PC-3 (cell line): Measurements from ENCODE around the gene C1orf159. TPM values are rescaled to one million over a fixed set of nuclear protein-coding genes. Genes with fewer than 3 reads are reported as not detected.

Source experiments
- ATAC-seq: fragments of 200-7000 bp; cut with Tn5 transposase; 2 replicates; pipeline ENCODE4 v1.9.1; 2020; ENCODE audit warnings: mild to moderate bottlenecking, moderate library complexity
- BruUV-seq: library from RNA; stranded (reverse); fragments of 400-500 nt; replicated peaks from 2 replicates; lab custom pipeline; 2021; lab: Mats Ljungman, UMichigan
- CTCF ChIA-PET: fragments of 300-600 bp; sonication (Branson Sonifier 250); formaldehyde crosslinking; loops from one replicate; lab custom pipeline; 2022; ENCODE audit warnings: antibody characterized with exemption; lab: Charles Lee
- POLR2A ChIA-PET: fragments of 300-600 bp; sonication (Branson Sonifier 250); formaldehyde crosslinking; loops from one replicate; lab custom pipeline; 2022; ENCODE audit warnings: antibody characterized with exemption; ENCODE audit not compliant: unreplicated experiment; lab: Charles Lee
- DNase-seq: peaks from one replicate; pipeline ENCODE4 v3.0.0-alpha.2; 2015
- H2AFZ ChIP-seq: fragments of 300-600 bp; sonication (generic); 2 replicates; pipeline ENCODE4 v1.6.0; 2016; ENCODE audit warnings: antibody characterized with exemption, low read length
- H3F3A ChIP-seq: fragments of 300-600 bp; sonication (generic); one replicate; pipeline ENCODE4 v1.6.0; 2017; ENCODE audit warnings: antibody characterized with exemption, low read length, control low read depth, mild to moderate bottlenecking; ENCODE audit not compliant: unreplicated experiment
- H3K27ac ChIP-seq: fragments of 300-600 bp; sonication (generic); 2 replicates; pipeline ENCODE4 v1.5.1; 2016; ENCODE audit warnings: mild to moderate bottlenecking, low read length
- H3K27me3 ChIP-seq: fragments of 300-600 bp; sonication (generic); 2 replicates; pipeline ENCODE4 v1.6.1; 2016; ENCODE audit warnings: low read length, mixed read lengths
- H3K36me3 ChIP-seq: fragments of 300-600 bp; sonication (generic); 2 replicates; pipeline ENCODE4 v1.6.1; 2016; ENCODE audit warnings: low read depth, mixed run types, low read length, mixed read lengths
- H3K4me1 ChIP-seq: fragments of 300-600 bp; sonication (generic); 2 replicates; pipeline ENCODE4 v1.5.1; 2016; ENCODE audit warnings: low read length; ENCODE audit not compliant: insufficient read depth
- H3K4me2 ChIP-seq: fragments of 300-600 bp; sonication (generic); 2 replicates; pipeline ENCODE4 v1.6.0; 2016; ENCODE audit warnings: low read length
- H3K4me3 ChIP-seq: fragments of 300-600 bp; sonication (generic); 2 replicates; pipeline ENCODE4 v1.5.1; 2016; ENCODE audit warnings: mild to moderate bottlenecking, low read length, mixed read lengths
- H3K79me2 ChIP-seq: fragments of 300-600 bp; sonication (generic); 2 replicates; pipeline ENCODE4 v1.6.1; 2017; ENCODE audit warnings: low read length, mixed read lengths
- H3K9ac ChIP-seq: fragments of 300-600 bp; sonication (generic); 2 replicates; pipeline ENCODE4 v1.6.0; 2016; ENCODE audit warnings: mild to moderate bottlenecking, low read length
- H3K9me2 ChIP-seq: fragments of 300-600 bp; sonication (generic); replicated peaks from 2 replicates; pipeline ENCODE4 v1.6.1; 2016; ENCODE audit warnings: mixed run types, low read length, mixed read lengths
- H3K9me3 ChIP-seq: fragments of 300-600 bp; sonication (generic); 2 replicates; pipeline ENCODE4 v1.6.1; 2016; ENCODE audit warnings: low read length, mixed read lengths
- H4K20me1 ChIP-seq: fragments of 300-600 bp; sonication (generic); 2 replicates; pipeline ENCODE4 v1.6.1; 2016; ENCODE audit warnings: low read length, mixed read lengths
- CTCF ChIP-seq: fragments of 300-600 bp; sonication (generic); conservative IDR thresholded peaks from 2 replicates; pipeline ENCODE4 v1.5.1; 2017; ENCODE audit warnings: antibody characterized with exemption, low read depth, mild to moderate bottlenecking, low read length
- EZH2 ChIP-seq: fragments of 300-600 bp; sonication (generic); IDR thresholded peaks from one replicate; pipeline ENCODE4 v1.6.1; 2017; ENCODE audit warnings: antibody characterized with exemption, mild to moderate bottlenecking, low read length; ENCODE audit not compliant: unreplicated experiment
- EZH2phosphoT487 ChIP-seq: fragments of 300-600 bp; sonication (generic); IDR thresholded peaks from 2 replicates; pipeline ENCODE4 v1.6.1; 2018; ENCODE audit warnings: mild to moderate bottlenecking, antibody characterized with exemption, low read length, borderline replicate concordance
- intact Hi-C: fragments of 100-400 bp; cut with micrococcal nuclease; formaldehyde crosslinking; loops from 2 replicates; pipeline ENCODE4 v1.9.0; 2023
- total RNA-seq: library from RNA; depleted of rRNA; stranded (reverse); fragments of >200 nt; gene quantifications from 2 replicates; pipeline ENCODE4 v1.2.3, GENCODE V29; 2014

C1orf159 gene
- total RNA-seq, 1 experiment from 2014 or later, result 78.0 TPM

GRCh38 chr1:1125945-1126344 lies 10.1 kb upstream of the C1orf159 start:
- no peaks in the 10 kb centered on the region for H3K36me3 ChIP-seq
- no peaks in the 10 kb centered on the region for H3K9me3 ChIP-seq
- no peak overlapping the region for H3K27ac ChIP-seq
- no TSS peak for BruUV-seq
- no peaks in the 10 kb centered on the region for H3K27me3 ChIP-seq
- ChIA-PET POLR2A (interaction anchor here (0.6 kb wide), 1 partner anchor 11 kb away, joined by 3 read pairs; no protein-coding TSS in a partner anchor), CTCF (no interaction called here)
- no peak for ATAC-seq
- H3K4me2 ChIP-seq, result no peak overlapping the region
- H4K20me1 ChIP-seq, result no peaks in the 10 kb centered on the region
- intact Hi-C loops, result no loop called here
- TF ChIP-seq EZH2phosphoT487, result no peak
- TF ChIP-seq CTCF, result no peak
- TF ChIP-seq EZH2, result no peak
- no peaks in the 10 kb centered on the region for H3K9me2 ChIP-seq
- no peak overlapping the region for H2AFZ ChIP-seq
- no peak overlapping the region for H3K9ac ChIP-seq
- no peak for DNase-seq
- H3K4me3 ChIP-seq, result no peak overlapping the region
- peaks cover 25% of the 10 kb centered on the region for H3K4me1 ChIP-seq
- no peaks in the 10 kb centered on the region for H3F3A ChIP-seq
- no peaks in the 10 kb centered on the region for H3K79me2 ChIP-seq

DNA sequence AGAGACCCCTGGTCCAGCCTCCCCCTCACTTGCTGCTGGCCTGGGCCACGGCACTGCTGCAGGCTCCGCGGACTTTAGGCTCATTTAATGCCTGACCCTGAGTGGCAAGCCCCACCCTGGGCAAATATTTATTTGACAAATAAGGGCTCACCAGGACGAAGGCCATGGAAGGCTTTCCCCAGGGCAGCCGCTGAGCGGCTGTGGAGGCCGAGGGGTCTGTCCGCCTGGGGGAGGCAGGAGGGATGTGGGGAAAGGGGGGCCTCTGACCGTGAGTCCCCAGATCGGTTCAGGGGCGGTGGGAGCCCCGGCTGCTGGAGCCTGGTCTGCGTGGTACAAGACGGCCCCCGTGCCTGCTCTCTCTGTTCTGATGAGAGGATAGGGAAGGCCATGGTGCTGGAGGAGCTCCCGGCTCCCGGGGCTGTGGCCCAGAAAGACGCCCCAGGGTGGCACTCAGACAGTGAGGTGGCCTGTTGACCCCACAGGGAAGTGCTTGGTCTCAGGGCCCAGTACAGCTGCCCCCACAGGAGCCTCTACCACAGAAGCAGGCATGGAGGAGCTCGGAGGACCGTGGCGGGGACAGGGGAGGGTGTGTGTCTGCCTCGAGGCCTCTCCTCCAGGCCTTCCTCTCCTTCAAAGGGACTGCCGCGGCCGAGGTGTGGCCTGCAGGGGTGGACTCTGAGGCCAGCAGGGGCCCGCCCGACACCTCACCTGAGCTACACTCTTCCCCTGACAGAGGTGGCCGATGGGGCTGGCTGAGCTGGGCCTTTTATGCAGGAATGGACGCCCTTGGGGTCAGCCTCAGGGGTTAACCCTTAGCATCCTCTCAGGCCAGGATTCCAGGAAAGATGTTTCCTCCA lies 9.1 kb upstream of the C1orf159 start:
- Histone ChIP-seq H3K4me3 (no peak overlapping the region), H3F3A (no peaks in the 10 kb centered on the region), H3K9ac (no peak overlapping the region), H3K9me3 (no peaks in the 10 kb centered on the region), H3K27me3 (no peaks in the 10 kb centered on the region), H2AFZ (peak overlapping the region; percentile 22; the same call in 1 of the 2 replicates), H4K20me1 (no peaks in the 10 kb centered on the region), H3K4me2 (peak overlapping the region; percentile 45), H3K27ac (0 out of 2 replicates have a peak overlapping the region, but pooled peaks have one; percentile 5), H3K4me1 (peaks cover 25% of the 10 kb centered on the region), H3K9me2 (no peaks in the 10 kb centered on the region), H3K79me2 (no peaks in the 10 kb centered on the region), H3K36me3 (no peaks in the 10 kb centered on the region)
- ChIA-PET CTCF (no interaction called here), POLR2A (no interaction called here)
- intact Hi-C loops, result no loop called here
- TF ChIP-seq EZH2phosphoT487 (no peak), EZH2 (no peak), CTCF (no peak)
- BruUV-seq, result no TSS peak
- DNase-seq (peak; percentile 52), ATAC-seq (peak; percentile 41)

DNA sequence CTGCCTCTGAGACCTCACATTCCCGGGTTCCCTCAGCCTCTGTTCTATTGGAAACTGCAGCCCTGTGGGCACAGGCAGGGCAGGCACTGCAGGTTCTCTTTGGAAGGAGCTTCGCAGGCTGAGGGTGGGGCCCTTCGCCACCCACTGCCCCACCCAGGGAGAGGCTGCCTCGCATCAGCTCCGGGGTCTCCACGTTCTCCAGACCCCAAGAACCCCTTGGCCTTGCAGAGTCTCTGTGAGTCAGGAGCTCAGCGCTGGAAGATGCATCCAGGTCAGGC lies 8.6 kb upstream of the C1orf159 start:
- intact Hi-C loops, result no loop called here

More for the DNA sequence above, 8.6 kb upstream of the C1orf159 start:
- Histone ChIP-seq H3K27me3 (no peaks in the 10 kb centered on the region), H4K20me1 (no peaks in the 10 kb centered on the region), H3K27ac (no peak overlapping the region), H3K9me3 (no peaks in the 10 kb centered on the region), H3K9me2 (no peaks in the 10 kb centered on the region), H3F3A (no peaks in the 10 kb centered on the region), H3K79me2 (no peaks in the 10 kb centered on the region), H3K9ac (no peak overlapping the region), H3K4me2 (peak overlapping the region; percentile 45), H3K4me3 (no peak overlapping the region), H3K4me1 (peaks cover 25% of the 10 kb centered on the region), H3K36me3 (no peaks in the 10 kb centered on the region), H2AFZ (peak overlapping the region; percentile 22; the same call in 1 of the 2 replicates)
- CTCF ChIA-PET, result no interaction called here
- no peak for TF ChIP-seq EZH2
- ATAC-seq (peak; percentile 6; the same call in 1 of the 2 replicates), DNase-seq (no peak)
- POLR2A ChIA-PET, result no interaction called here
- BruUV-seq, result no TSS peak
